ENCODE results near the gene GABRR2.
A peak's percentile ranks its signal among the peaks of the same experiment; 100 is the strongest.

Gene GABRR2

GRCh38 chr6:89311853-89312531, 3.1 kb downstream of the GABRR2 start:
- Histone ChIP-seq H3K4me3 (ENCODE audit: low read depth, low read length, poor library complexity, severe bottlenecking) (no peak overlapping the region), H3K9ac (ENCODE audit: low read length) (no peak overlapping the region), H3K36me3 (ENCODE audit: insufficient read depth, low read length) (no peaks in the 10 kb centered on the region), H2AFZ (ENCODE audit: low read length) (no peak overlapping the region), H3K79me2 (ENCODE audit: insufficient read depth, low read length) (no peaks in the 10 kb centered on the region), H3K4me1 (ENCODE audit: insufficient read depth, low read length, severe bottlenecking) (peaks cover 27% of the 10 kb centered on the region), H3K9me2 (ENCODE audit: low read depth, low read length) (no peaks in the 10 kb centered on the region), H3F3A (ENCODE audit: insufficient read depth, low read length) (no peaks in the 10 kb centered on the region), H3K9me3 (ENCODE audit: low read length) (no peaks in the 10 kb centered on the region), H4K20me1 (ENCODE audit: insufficient read depth, low read length) (no peaks in the 10 kb centered on the region), H3K27me3 (ENCODE audit: insufficient read depth, low read length) (no peaks in the 10 kb centered on the region), H3K4me2 (ENCODE audit: low read length) (peak overlapping the region; percentile 27), H3K27ac (ENCODE audit: low read depth, low read length, poor library complexity, severe bottlenecking) (no peak overlapping the region)
- TF ChIP-seq CTCF (IDR thresholded peaks at IDR 0.05; ENCODE audit: low read length) (peak; percentile 89), EZH2 (IDR thresholded peaks at IDR 0.05; ENCODE audit: borderline replicate concordance, low read length) (no peak)

- Histone ChIP-seq H3K4me1 (ENCODE audit: insufficient read depth, low read length, severe bottlenecking) (peaks cover 27% of the 10 kb centered on the region), H3K9me2 (ENCODE audit: low read depth, low read length) (no peaks in the 10 kb centered on the region), H4K20me1 (ENCODE audit: insufficient read depth, low read length) (no peaks in the 10 kb centered on the region), H2AFZ (ENCODE audit: low read length) (no peak overlapping the region), H3K36me3 (ENCODE audit: insufficient read depth, low read length) (no peaks in the 10 kb centered on the region), H3K27ac (ENCODE audit: low read depth, low read length, poor library complexity, severe bottlenecking) (no peak overlapping the region), H3F3A (ENCODE audit: insufficient read depth, low read length) (no peaks in the 10 kb centered on the region), H3K9me3 (ENCODE audit: low read length) (no peaks in the 10 kb centered on the region), H3K79me2 (ENCODE audit: insufficient read depth, low read length) (no peaks in the 10 kb centered on the region), H3K4me2 (ENCODE audit: low read length) (peak overlapping the region; percentile 27; the same call in 1 of the 2 replicates), H3K9ac (ENCODE audit: low read length) (no peak overlapping the region), H3K4me3 (ENCODE audit: low read depth, low read length, poor library complexity, severe bottlenecking) (no peak overlapping the region), H3K27me3 (ENCODE audit: insufficient read depth, low read length) (no peaks in the 10 kb centered on the region)
- TF ChIP-seq EZH2 (IDR thresholded peaks at IDR 0.05; ENCODE audit: borderline replicate concordance, low read length): no peak
- no peak for TF ChIP-seq CTCF (IDR thresholded peaks at IDR 0.05; ENCODE audit: low read length)
Measured at GRCh38 chr6:89311530-89311852, 3.6 kb downstream of the GABRR2 start.

DNA sequence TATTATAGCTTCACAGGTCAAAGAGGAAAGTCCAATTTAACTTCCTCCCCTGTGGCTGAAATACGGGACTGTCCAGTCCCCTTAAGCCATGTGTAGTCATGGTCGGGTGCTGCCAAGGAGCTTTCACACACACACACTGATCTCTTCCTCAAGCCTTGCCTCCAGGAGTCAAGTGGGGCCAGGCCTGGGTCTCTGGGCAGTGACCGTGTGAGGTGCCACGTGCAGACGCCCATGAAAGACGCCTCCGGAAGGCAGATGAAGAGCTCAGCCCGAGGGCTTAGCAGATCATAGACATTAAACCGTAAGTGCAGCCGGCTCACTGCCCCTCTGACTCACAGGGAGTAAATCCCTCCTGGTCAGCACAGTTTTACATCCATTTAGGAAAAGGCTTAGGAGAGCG, 4.2 kb downstream of the GABRR2 start:
- H3K79me2 ChIP-seq (ENCODE audit: insufficient read depth, low read length): no peaks in the 10 kb centered on the region
- H2AFZ ChIP-seq (ENCODE audit: low read length): no peak overlapping the region

More for the DNA sequence above, 4.2 kb downstream of the GABRR2 start:
- no peaks in the 10 kb centered on the region for H3K36me3 ChIP-seq (ENCODE audit: insufficient read depth, low read length)
- no peak overlapping the region for H3K4me3 ChIP-seq (ENCODE audit: low read depth, low read length, poor library complexity, severe bottlenecking)
- TF ChIP-seq CTCF (IDR thresholded peaks at IDR 0.05; ENCODE audit: low read length) (no peak), EZH2 (IDR thresholded peaks at IDR 0.05; ENCODE audit: borderline replicate concordance, low read length) (no peak)
- H3K27ac ChIP-seq (ENCODE audit: low read depth, low read length, poor library complexity, severe bottlenecking): no peak overlapping the region
- no peak overlapping the region; the same call in 1 of the 2 replicates for H3K4me2 ChIP-seq (ENCODE audit: low read length)
- peaks cover 27% of the 10 kb centered on the region for H3K4me1 ChIP-seq (ENCODE audit: insufficient read depth, low read length, severe bottlenecking)
- H3K9me2 ChIP-seq (ENCODE audit: low read depth, low read length): no peaks in the 10 kb centered on the region
- no peaks in the 10 kb centered on the region for H3F3A ChIP-seq (ENCODE audit: insufficient read depth, low read length)
- H3K27me3 ChIP-seq (ENCODE audit: insufficient read depth, low read length): no peaks in the 10 kb centered on the region
- no peaks in the 10 kb centered on the region for H3K9me3 ChIP-seq (ENCODE audit: low read length)
- no peaks in the 10 kb centered on the region for H4K20me1 ChIP-seq (ENCODE audit: insufficient read depth, low read length)
- no peak overlapping the region for H3K9ac ChIP-seq (ENCODE audit: low read length)

Data from OCI-LY1 (cell line).